ENCODE measurements around the gene KRTAP27-1. TPM values are rescaled to one million over a fixed set of nuclear protein-coding genes. Genes with fewer than 3 reads are reported as not detected.

Gene KRTAP27-1
- total and polyA plus RNA-seq, 3 experiments from 2014 or later, result not detected

DNA sequence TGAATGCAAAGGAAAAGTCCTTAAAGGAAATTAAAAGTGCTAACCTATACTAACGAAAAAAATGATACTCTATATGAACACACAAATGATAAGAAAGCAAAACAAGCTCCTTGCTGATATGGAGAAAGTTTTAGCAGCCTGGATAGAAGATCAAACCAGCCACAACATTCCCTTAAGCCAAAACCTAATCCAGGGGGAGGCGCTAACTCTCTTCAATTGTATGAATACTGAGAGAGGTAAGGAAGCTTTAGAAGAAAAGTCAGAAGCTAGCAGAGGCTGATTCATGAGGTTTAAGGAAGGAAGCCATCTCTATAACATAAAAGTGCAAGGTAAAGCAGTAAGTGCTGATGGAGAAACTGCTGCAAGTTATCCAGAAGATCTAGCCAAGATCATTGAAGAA lies 7.5 kb upstream of the KRTAP27-1 start:
- DNase-seq, result no peak
- peaks cover 0 to 2% (median 0%) of the 10 kb centered on the region in 3 donors for H3K36me3 Mint-ChIP-seq
- ChIA-PET CTCF (no interaction called here), POLR2A (no interaction called here)
- H3K9me3 Mint-ChIP-seq, result peaks cover 0 to 7% (median 2%) of the 10 kb centered on the region in 5 donors
- no peak overlapping the region for H3K27ac ChIP-seq (ENCODE audit: low read depth, low read length)
- no peaks in the 10 kb centered on the region for H3K36me3 ChIP-seq (ENCODE audit: insufficient read depth, low read length)
- no peak overlapping the region for H3K4me3 ChIP-seq (ENCODE audit: low read length)
- no peak overlapping the region for H3K27ac Mint-ChIP-seq
- H3K4me1 ChIP-seq (ENCODE audit: insufficient read depth, low read length), result no peaks in the 10 kb centered on the region
- no peaks in the 10 kb centered on the region for H3K27me3 Mint-ChIP-seq
- H3K4me3 Mint-ChIP-seq, result no peak overlapping the region
- no peaks in the 10 kb centered on the region for H3K4me1 Mint-ChIP-seq
- no peaks in the 10 kb centered on the region for H3K27me3 ChIP-seq (ENCODE audit: insufficient read depth, low read length, poor library complexity, severe bottlenecking)
- H3K9me3 ChIP-seq (ENCODE audit: low read length), result no peaks in the 10 kb centered on the region

DNA sequence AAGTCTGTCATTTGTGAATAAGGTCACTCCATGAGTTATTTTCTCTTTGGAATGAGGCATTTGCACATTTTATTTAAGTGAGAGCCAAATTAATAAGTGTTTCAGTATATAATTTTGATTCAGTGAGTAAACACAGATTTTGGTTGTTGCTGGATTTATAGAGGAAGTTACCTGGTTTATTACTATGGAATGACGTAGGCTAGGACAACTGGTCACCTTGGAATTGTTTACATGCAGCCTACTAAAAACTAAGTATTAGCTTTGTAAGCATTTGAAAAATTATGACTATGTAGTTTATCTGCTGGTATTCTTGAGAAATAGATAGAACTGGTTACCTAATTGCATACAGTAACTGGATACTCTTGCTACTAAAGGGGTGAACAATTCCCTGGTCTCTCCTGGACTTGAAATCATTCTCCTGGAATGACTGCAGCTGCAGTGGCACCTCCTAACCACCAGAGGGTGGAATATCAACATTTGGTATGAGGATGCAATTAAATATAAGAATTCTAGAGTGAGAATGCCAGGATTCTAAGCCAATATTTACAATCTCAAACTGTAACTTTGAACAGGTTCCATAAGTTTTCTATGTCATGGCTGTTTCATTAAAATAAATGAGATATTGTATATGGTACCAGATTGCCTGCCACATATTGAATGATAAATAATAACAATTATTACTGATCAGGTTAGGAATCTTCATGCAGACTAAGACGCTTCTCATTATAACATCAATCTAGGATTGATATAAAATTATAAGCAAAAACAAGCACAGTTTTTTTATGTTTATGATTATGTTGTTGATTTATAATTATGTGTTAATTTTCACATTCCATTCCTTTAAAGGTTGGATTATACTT lies 3.5 kb upstream of the KRTAP27-1 start:
- H3K4me3 ChIP-seq (ENCODE audit: low read length), result no peak overlapping the region
- peak in 1 of 5 donors; percentile 5 for DNase-seq
- H3K36me3 Mint-ChIP-seq, result no peaks in the 10 kb centered on the region
- no peak overlapping the region for H3K27ac Mint-ChIP-seq
- peaks cover 0 to 7% (median 3%) of the 10 kb centered on the region in 5 donors for H3K9me3 Mint-ChIP-seq
- H3K4me1 Mint-ChIP-seq, result no peaks in the 10 kb centered on the region
- no peak overlapping the region for H3K27ac ChIP-seq (ENCODE audit: low read depth, low read length)
- CTCF ChIA-PET, result no interaction called here
- H3K27me3 Mint-ChIP-seq, result peaks cover 0 to 1% of the 10 kb centered on the region in 2 donors
- H3K9me3 ChIP-seq (ENCODE audit: low read length), result no peaks in the 10 kb centered on the region
- H3K36me3 ChIP-seq (ENCODE audit: insufficient read depth, low read length), result no peaks in the 10 kb centered on the region
- H3K4me3 Mint-ChIP-seq, result no peak overlapping the region
- H3K27me3 ChIP-seq (ENCODE audit: insufficient read depth, low read length, poor library complexity, severe bottlenecking), result no peaks in the 10 kb centered on the region
- POLR2A ChIA-PET, result no interaction called here
- H3K4me1 ChIP-seq (ENCODE audit: insufficient read depth, low read length), result no peaks in the 10 kb centered on the region

DNA sequence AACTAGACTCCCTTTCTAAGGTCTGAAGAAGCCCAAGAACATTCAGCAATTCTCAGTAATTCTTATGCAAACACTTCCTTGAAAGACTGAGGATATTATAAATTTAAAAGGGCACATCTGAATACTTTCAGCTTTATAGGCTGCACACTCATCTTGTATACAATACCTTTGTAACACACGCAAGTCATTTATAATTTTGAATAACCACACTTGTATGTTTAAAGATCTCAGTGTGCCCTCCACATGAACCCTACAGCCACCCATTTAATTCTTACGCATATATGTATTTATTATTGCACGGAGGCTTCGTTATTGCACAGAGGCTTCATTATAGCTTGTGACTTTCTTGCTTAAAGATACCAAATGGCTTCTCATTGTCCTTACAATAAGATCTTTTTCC lies 1.2 kb upstream of the KRTAP27-1 start:
- Mint-ChIP-seq H3K36me3 (no peaks in the 10 kb centered on the region), H3K9me3 (peaks cover 0 to 4% (median 2%) of the 10 kb centered on the region in 5 donors), H3K4me3 (no peak overlapping the region), H3K27ac (no peak overlapping the region), H3K27me3 (peaks cover 0 to 1% of the 10 kb centered on the region in 2 donors), H3K4me1 (no peaks in the 10 kb centered on the region)
- no peaks in the 10 kb centered on the region for H3K9me3 ChIP-seq (ENCODE audit: low read length)
- no peak overlapping the region for H3K4me3 ChIP-seq (ENCODE audit: low read length)
- POLR2A ChIA-PET, result no interaction called here
- CTCF ChIA-PET, result no interaction called here
- no peaks in the 10 kb centered on the region for H3K36me3 ChIP-seq (ENCODE audit: insufficient read depth, low read length)
- no peak for DNase-seq
- H3K27ac ChIP-seq (ENCODE audit: low read depth, low read length), result no peak overlapping the region
- H3K27me3 ChIP-seq (ENCODE audit: insufficient read depth, low read length, poor library complexity, severe bottlenecking), result no peaks in the 10 kb centered on the region
- H3K4me1 ChIP-seq (ENCODE audit: insufficient read depth, low read length), result no peaks in the 10 kb centered on the region

DNA sequence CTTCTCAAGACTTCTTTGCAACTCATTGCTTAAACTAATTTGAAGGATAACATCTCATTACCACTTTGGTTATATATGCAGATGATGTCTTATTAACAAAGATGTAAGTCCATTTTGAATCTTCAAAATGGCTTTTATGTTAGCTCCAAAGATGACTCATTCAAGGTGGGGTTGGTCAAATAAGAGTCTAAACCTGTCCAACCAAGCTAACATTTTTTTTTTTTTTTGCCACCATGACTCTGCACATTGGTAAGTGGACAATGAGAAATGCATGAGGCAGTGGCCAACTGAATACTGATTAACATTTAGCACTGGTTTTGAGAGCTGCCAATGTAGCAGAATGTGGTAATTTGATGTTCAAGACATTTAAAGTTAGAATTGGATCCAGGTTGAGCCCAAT lies 278 bp upstream of the KRTAP27-1 start:
- H3K27ac ChIP-seq (ENCODE audit: low read depth, low read length), result no peak overlapping the region
- H3K4me3 ChIP-seq (ENCODE audit: low read length), result no peak overlapping the region
- H3K36me3 ChIP-seq (ENCODE audit: insufficient read depth, low read length), result no peaks in the 10 kb centered on the region
- H3K4me1 ChIP-seq (ENCODE audit: insufficient read depth, low read length), result no peaks in the 10 kb centered on the region
- H3K4me3 Mint-ChIP-seq, result no peak overlapping the region
- H3K9me3 Mint-ChIP-seq, result peaks cover 0 to 4% (median 2%) of the 10 kb centered on the region in 5 donors
- ChIA-PET POLR2A (interaction anchor here (0.6 kb wide), 1 partner anchor 96 kb away, joined by 3 read pairs; no protein-coding TSS in a partner anchor), CTCF (no interaction called here)
- no peaks in the 10 kb centered on the region for H3K36me3 Mint-ChIP-seq
- H3K27ac Mint-ChIP-seq, result no peak overlapping the region
- H3K4me1 Mint-ChIP-seq, result no peaks in the 10 kb centered on the region
- H3K9me3 ChIP-seq (ENCODE audit: low read length), result no peaks in the 10 kb centered on the region
- peaks cover 0 to 1% of the 10 kb centered on the region in 2 donors for H3K27me3 Mint-ChIP-seq
- no peak for DNase-seq
- no peaks in the 10 kb centered on the region for H3K27me3 ChIP-seq (ENCODE audit: insufficient read depth, low read length, poor library complexity, severe bottlenecking)

DNA sequence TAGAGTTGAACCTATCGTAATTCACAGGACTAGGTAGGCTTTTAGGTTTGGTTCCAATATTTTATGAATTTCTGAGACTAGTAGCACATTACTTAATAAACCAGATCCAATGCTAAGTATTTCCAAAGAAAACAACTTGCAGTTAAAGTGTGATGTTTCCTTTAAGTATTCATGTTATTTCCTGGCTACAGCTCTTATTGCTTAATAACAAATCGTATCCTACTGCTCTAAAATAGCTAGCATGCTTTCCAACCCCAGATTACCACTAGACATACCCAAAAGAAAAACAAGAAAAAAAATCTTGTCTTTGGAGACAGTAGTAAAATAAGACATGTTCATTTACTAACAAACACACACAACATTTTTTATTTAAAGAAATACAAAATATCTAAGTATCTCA lies 898 bp downstream of the KRTAP27-1 start:
- Mint-ChIP-seq H3K27me3 (peaks cover 0 to 1% of the 10 kb centered on the region in 2 donors), H3K36me3 (no peaks in the 10 kb centered on the region), H3K27ac (no peak overlapping the region), H3K9me3 (peaks cover 0 to 4% (median 2%) of the 10 kb centered on the region in 5 donors), H3K4me1 (no peaks in the 10 kb centered on the region), H3K4me3 (no peak overlapping the region)
- ChIA-PET POLR2A (no interaction called here), CTCF (no interaction called here)
- H3K27me3 ChIP-seq (ENCODE audit: insufficient read depth, low read length, poor library complexity, severe bottlenecking), result no peaks in the 10 kb centered on the region
- H3K4me3 ChIP-seq (ENCODE audit: low read length), result no peak overlapping the region
- no peaks in the 10 kb centered on the region for H3K36me3 ChIP-seq (ENCODE audit: insufficient read depth, low read length)
- H3K9me3 ChIP-seq (ENCODE audit: low read length), result no peaks in the 10 kb centered on the region
- H3K4me1 ChIP-seq (ENCODE audit: insufficient read depth, low read length), result no peaks in the 10 kb centered on the region
- no peak overlapping the region for H3K27ac ChIP-seq (ENCODE audit: low read depth, low read length)
- DNase-seq, result no peak

DNA sequence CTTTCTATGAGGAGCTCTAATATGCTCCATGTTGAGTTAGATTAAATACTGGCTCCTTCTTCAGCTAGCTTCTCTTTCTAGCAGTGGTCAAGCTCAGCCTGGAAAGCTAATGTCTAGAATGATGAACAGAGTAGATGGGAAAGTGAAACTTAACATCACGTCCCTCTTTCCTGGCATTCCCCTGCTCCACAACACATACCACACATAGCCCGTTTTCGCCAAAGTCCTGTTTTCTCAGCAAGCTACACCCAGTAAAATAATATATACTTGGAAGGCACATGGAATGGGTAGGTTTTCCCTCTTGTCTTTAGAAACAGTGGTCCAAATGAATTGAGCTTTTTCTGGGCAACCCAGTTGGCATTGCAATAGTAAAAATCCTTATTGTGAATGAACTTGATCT lies 3.8 kb downstream of the KRTAP27-1 start:
- no peaks in the 10 kb centered on the region for H3K4me1 Mint-ChIP-seq
- no peak overlapping the region for H3K4me3 ChIP-seq (ENCODE audit: low read length)
- ChIA-PET POLR2A (no interaction called here), CTCF (no interaction called here)
- H3K27me3 Mint-ChIP-seq, result no peaks in the 10 kb centered on the region
- H3K9me3 Mint-ChIP-seq, result peaks cover 0 to 4% (median 2%) of the 10 kb centered on the region in 5 donors
- no peaks in the 10 kb centered on the region for H3K36me3 ChIP-seq (ENCODE audit: insufficient read depth, low read length)
- no peak overlapping the region for H3K27ac Mint-ChIP-seq
- no peak overlapping the region for H3K4me3 Mint-ChIP-seq
- H3K9me3 ChIP-seq (ENCODE audit: low read length), result no peaks in the 10 kb centered on the region
- no peak for DNase-seq
- no peak overlapping the region for H3K27ac ChIP-seq (ENCODE audit: low read depth, low read length)
- no peaks in the 10 kb centered on the region for H3K36me3 Mint-ChIP-seq
- H3K4me1 ChIP-seq (ENCODE audit: insufficient read depth, low read length), result no peaks in the 10 kb centered on the region
- no peaks in the 10 kb centered on the region for H3K27me3 ChIP-seq (ENCODE audit: insufficient read depth, low read length, poor library complexity, severe bottlenecking)

DNA sequence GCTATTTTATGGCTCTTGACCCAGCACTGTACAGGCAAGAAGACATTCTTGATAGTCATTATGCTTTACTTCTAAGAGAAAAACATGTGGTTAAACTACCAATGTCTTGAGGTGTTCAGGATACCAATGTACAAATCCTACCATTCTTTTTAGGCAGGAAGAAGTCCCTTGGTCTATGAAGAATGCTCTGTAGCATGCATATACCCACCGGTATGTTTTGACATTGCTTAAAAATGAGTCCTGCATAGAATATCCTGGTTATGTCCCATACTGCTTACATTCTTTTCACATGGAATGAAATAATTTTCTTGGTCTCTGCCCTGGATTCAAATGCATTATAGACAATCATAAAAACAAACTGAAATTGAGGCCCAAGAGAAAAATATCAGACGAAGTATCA lies 4.8 kb downstream of the KRTAP27-1 start:
- H3K4me3 Mint-ChIP-seq, result no peak overlapping the region
- H3K27me3 ChIP-seq (ENCODE audit: insufficient read depth, low read length, poor library complexity, severe bottlenecking), result no peaks in the 10 kb centered on the region
- H3K27ac ChIP-seq (ENCODE audit: low read depth, low read length), result no peak overlapping the region
- H3K27me3 Mint-ChIP-seq, result no peaks in the 10 kb centered on the region
- no peaks in the 10 kb centered on the region for H3K4me1 ChIP-seq (ENCODE audit: insufficient read depth, low read length)
- H3K4me1 Mint-ChIP-seq, result no peaks in the 10 kb centered on the region
- ChIA-PET CTCF (no interaction called here), POLR2A (no interaction called here)
- DNase-seq, result no peak
- H3K4me3 ChIP-seq (ENCODE audit: low read length), result no peak overlapping the region
- H3K36me3 ChIP-seq (ENCODE audit: insufficient read depth, low read length), result no peaks in the 10 kb centered on the region
- no peaks in the 10 kb centered on the region for H3K9me3 ChIP-seq (ENCODE audit: low read length)
- H3K27ac Mint-ChIP-seq, result no peak overlapping the region
- H3K9me3 Mint-ChIP-seq, result peaks cover 0 to 6% (median 0%) of the 10 kb centered on the region in 5 donors
- H3K36me3 Mint-ChIP-seq, result no peaks in the 10 kb centered on the region

DNA sequence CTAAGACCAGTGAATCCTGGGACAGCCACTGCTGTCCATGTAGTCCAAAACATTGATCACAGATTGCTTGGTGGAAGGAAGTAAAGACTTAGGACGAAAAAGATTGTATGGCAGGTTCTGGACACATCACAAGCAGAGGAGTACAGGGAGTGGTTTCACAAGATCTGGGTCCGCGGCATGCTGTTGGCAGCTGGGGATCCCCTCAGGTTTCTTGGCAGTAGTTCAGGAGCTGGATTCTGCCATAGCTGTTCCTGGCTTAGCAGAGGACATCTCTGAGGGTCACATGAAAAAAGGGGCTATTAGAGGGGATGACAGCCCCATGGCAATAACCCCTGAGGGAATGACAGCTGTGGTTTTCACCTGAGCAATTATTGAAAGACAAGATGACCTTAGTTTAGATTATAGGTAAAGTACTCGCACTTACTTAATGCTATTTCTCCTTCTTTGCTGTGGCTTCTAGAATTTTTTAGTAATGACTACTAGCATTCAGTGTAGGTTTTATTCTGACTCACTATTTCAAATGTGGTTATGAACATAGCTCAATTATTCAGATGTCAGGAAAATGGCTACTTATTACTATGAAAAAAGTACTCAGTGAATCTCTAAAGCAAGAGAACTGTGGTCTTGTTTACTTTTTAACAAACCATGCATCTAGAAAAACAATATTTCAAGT lies 8.2 kb downstream of the KRTAP27-1 start:
- H3K27ac Mint-ChIP-seq, result no peak overlapping the region
- no peaks in the 10 kb centered on the region for H3K9me3 ChIP-seq (ENCODE audit: low read length)
- H3K27me3 Mint-ChIP-seq, result no peaks in the 10 kb centered on the region
- no peaks in the 10 kb centered on the region for H3K4me1 Mint-ChIP-seq
- H3K4me3 ChIP-seq (ENCODE audit: low read length), result no peak overlapping the region
- no peaks in the 10 kb centered on the region for H3K36me3 ChIP-seq (ENCODE audit: insufficient read depth, low read length)
- CTCF ChIA-PET, result no interaction called here
- no peak for DNase-seq
- H3K4me1 ChIP-seq (ENCODE audit: insufficient read depth, low read length), result no peaks in the 10 kb centered on the region
- POLR2A ChIA-PET, result no interaction called here
- no peak overlapping the region for H3K27ac ChIP-seq (ENCODE audit: low read depth, low read length)
- no peaks in the 10 kb centered on the region for H3K27me3 ChIP-seq (ENCODE audit: insufficient read depth, low read length, poor library complexity, severe bottlenecking)
- no peak overlapping the region for H3K4me3 Mint-ChIP-seq
- H3K9me3 Mint-ChIP-seq, result peaks cover 3 to 15% (median 9%) of the 10 kb centered on the region in 5 donors
- no peaks in the 10 kb centered on the region for H3K36me3 Mint-ChIP-seq
